SK-N-SH (cell line): ENCODE measurements around the gene CFAP251. TPM values are rescaled to one million over a fixed set of nuclear protein-coding genes. Genes with fewer than 3 reads are reported as not detected.
"Not testable (repeated sequence)": the region's sequence is repeated elsewhere in the genome, so short reads cannot be mapped to it uniquely, and the experiment has no call there.

Source experiments
- CTCF ChIA-PET: fragments of 300-600, 350-600 bp; formaldehyde crosslinking; extraction: SDS; loops from one replicate; lab custom pipeline; 2021; lab: Yijun Ruan, JAX
- POLR2A ChIA-PET: fragments of 350-600 bp; sonication (Branson Sonifier 250); formaldehyde crosslinking; extraction: SDS; loops from one replicate; lab custom pipeline; 2020; ENCODE audit warnings: antibody characterized with exemption, inconsistent platforms; lab: Yijun Ruan, JAX
- DNase-seq: peaks from one replicate; pipeline ENCODE4 v3.0.0; 2012
- H2AFZ ChIP-seq: fragments of 200-600 bp; sonication (generic); 2 replicates; pipeline ENCODE4 v1.8.1; 2016; ENCODE audit warnings: antibody characterized with exemption, mild to moderate bottlenecking, low read depth
- H3F3A ChIP-seq: fragments of 200-600 bp; sonication (generic); replicated peaks from 2 replicates; pipeline ENCODE3; 2016; ENCODE audit warnings: antibody characterized with exemption, mild to moderate bottlenecking; ENCODE audit not compliant: insufficient read depth
- H3K27ac ChIP-seq, 2 experiments: fragments of 200-500 bp in 1 of 2; fragments of 200-600 bp in 1 of 2; sonication (Bioruptor generic) in 1 of 2; sonication (generic), shearing (Covaris generic) in 1 of 2; 2 replicates each; pipeline versions ENCODE4 v1.5.1 to v1.6.1; 2014 to 2016; ENCODE audit warnings: low read depth in 2 of 2, inconsistent platforms in 1 of 2, low read length in 1 of 2, mild to moderate bottlenecking in 1 of 2, mixed read lengths in 1 of 2
- H3K27me3 ChIP-seq: fragments of 200-600 bp; sonication (generic), shearing (Covaris generic); 2 replicates; pipeline ENCODE4 v1.6.1; 2016; ENCODE audit warnings: mixed run types; ENCODE audit not compliant: insufficient read depth
- H3K36me3 ChIP-seq, 2 experiments: fragments of 200-500 bp in 1 of 2; fragments of 200-600 bp in 1 of 2; sonication (Bioruptor generic) in 1 of 2; sonication (generic) in 1 of 2; replicated peaks in 1 of 2; 2 replicates each; pipeline versions ENCODE3 to v1.5.1; 2014 to 2016; ENCODE audit warnings: low read length in 1 of 2, mild to moderate bottlenecking in 1 of 2; ENCODE audit not compliant: insufficient read depth in 2 of 2, control insufficient read depth in 1 of 2
- H3K4me1 ChIP-seq, 2 experiments: fragments of 200-500 bp in 1 of 2; fragments of 200-600 bp in 1 of 2; sonication (Bioruptor generic) in 1 of 2; sonication (generic), shearing (Covaris generic) in 1 of 2; 2 replicates each; pipeline versions ENCODE4 v1.5.1 to v1.6.1; 2014 to 2016; ENCODE audit warnings: low read depth in 1 of 2, low read length in 1 of 2, mixed run types in 1 of 2; ENCODE audit not compliant: insufficient read depth in 2 of 2, control insufficient read depth in 1 of 2
- H3K4me2 ChIP-seq: fragments of 200-600 bp; sonication (generic), shearing (Covaris generic); 2 replicates; pipeline ENCODE4 v1.6.1; 2017; ENCODE audit warnings: mixed run types
- H3K4me3 ChIP-seq, 2 experiments: fragments of 200-500 bp in 1 of 2; fragments of 200-600 bp in 1 of 2; sonication (Bioruptor generic) in 1 of 2; sonication (generic), shearing (Covaris generic) in 1 of 2; 2 replicates each; pipeline versions ENCODE4 v1.5.1 to v1.8.1; 2014 to 2016; ENCODE audit warnings: low read depth in 2 of 2, inconsistent platforms in 1 of 2, low read length in 1 of 2, mild to moderate bottlenecking in 1 of 2, mixed read lengths in 1 of 2, moderate library complexity in 1 of 2
- H3K79me2 ChIP-seq: fragments of 200-600 bp; sonication (generic); 2 replicates; pipeline ENCODE4 v1.8.1; 2017; ENCODE audit warnings: mild to moderate bottlenecking; ENCODE audit not compliant: insufficient read depth
- H3K9ac ChIP-seq: fragments of 200-600 bp; sonication (generic); 2 replicates; pipeline ENCODE4 v1.6.1; 2017; ENCODE audit warnings: mixed run types
- H3K9me2 ChIP-seq: fragments of 200-600 bp; sonication (generic); 2 replicates; pipeline ENCODE4 v1.6.1; 2017; ENCODE audit warnings: mixed run types
- H3K9me3 ChIP-seq: fragments of 200-600 bp; sonication (generic); 2 replicates; pipeline ENCODE4 v1.6.1; 2017; ENCODE audit warnings: mixed run types, mild to moderate bottlenecking, moderate library complexity
- H4K20me1 ChIP-seq: fragments of 200-600 bp; sonication (generic); 2 replicates; pipeline ENCODE4 v1.6.1; 2017; ENCODE audit warnings: mild to moderate bottlenecking, mixed run types; ENCODE audit not compliant: insufficient read depth
- EZH2phosphoT487 ChIP-seq: fragments of 200-600 bp; sonication (generic); IDR thresholded peaks from 2 replicates; pipeline ENCODE4 v1.6.1; 2017; ENCODE audit warnings: low read depth, mixed run types, mild to moderate bottlenecking, antibody characterized with exemption, moderate library complexity, borderline replicate concordance
- NFIC ChIP-seq: IDR thresholded peaks from 2 replicates; pipeline ENCODE4 v1.4.0; 2012; ENCODE audit warnings: borderline replicate concordance
- RCOR1 ChIP-seq: fragments of 150-350 bp; IDR thresholded peaks from 2 replicates; pipeline ENCODE4 v1.6.1; 2017; ENCODE audit warnings: antibody characterized with exemption, low read length
- TEAD4 ChIP-seq: IDR thresholded peaks from 2 replicates; pipeline ENCODE4 v1.4.0; 2012; ENCODE audit warnings: mild to moderate bottlenecking, borderline replicate concordance; ENCODE audit not compliant: insufficient read depth
- WGBS: methylation state at CpG from one replicate; pipeline ENCODE4 v1.1.6; 2017; ENCODE audit warnings: low lambda C conversion rate; 5-methylcytosine and 5-hydroxymethylcytosine counted together
- polyA plus RNA-seq, 3 experiments: library from polyadenylated mRNA; depleted of rRNA; stranded (reverse); fragments of >200 nt; gene quantifications; 2 replicates each; pipeline ENCODE4 v1.2.3, GENCODE V29; 2012
- TF ChIP-seq, protein P1 (sequence below): IDR thresholded peaks from 2 replicates; pipeline ENCODE4 v1.4.0; 2012; ENCODE audit warnings: low read depth, borderline replicate concordance
- TF ChIP-seq, protein P2 (sequence below): fragments of 150-350 bp; IDR thresholded peaks from 2 replicates; pipeline ENCODE4 v1.6.1; 2016; ENCODE audit warnings: mild to moderate bottlenecking, low read depth, low read length

CFAP251 gene
- polyA plus RNA-seq, 1 of the 3 experiments (the other 2 are of a cell fraction), result 5.7 TPM

DNA sequence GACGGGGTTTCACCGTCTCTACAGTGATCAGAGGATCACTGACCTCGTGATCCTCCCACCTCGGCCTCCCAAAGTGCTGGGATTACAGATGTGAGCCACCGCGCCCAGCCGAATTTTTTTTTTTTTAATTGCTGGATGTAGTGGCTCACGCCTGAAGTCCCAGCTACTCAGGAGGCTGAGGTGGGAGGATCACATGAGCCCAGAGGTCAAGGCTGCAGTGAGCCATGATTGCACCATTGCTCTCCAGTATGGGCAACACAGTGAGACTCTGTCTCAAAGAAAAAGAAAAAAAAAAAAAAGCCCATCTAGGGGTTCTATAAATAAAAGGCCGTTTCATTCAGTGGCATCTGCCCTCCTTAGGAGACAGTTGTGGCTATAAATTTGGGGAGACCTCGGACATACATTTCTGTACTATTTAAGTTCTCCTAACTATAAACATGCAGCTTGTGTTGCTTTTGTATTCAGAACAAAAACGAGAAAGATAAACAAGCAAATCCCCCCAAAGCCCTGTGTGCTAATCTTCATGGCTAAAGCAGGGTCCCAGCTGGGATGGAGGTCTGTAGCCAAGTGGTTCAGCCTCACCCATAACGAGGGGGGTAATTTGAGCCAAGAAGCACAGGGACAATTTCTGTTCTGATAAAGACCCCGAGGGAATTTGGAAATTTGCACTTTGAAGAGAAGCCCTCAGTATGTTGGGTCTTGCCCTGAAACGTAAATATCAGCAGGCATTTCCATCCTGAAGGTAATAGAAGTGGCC lies 68.3 kb downstream of the CFAP251 start:
- Histone ChIP-seq H3F3A (peaks cover 13% of the 10 kb centered on the region), H3K79me2 (no peaks in the 10 kb centered on the region), H2AFZ (no peak overlapping the region), H4K20me1 (no peaks in the 10 kb centered on the region), H3K36me3 (no peaks in the 10 kb centered on the region), H3K9ac (no peak overlapping the region), H3K27ac (no peak overlapping the region), H3K27me3 (no peaks in the 10 kb centered on the region), H3K9me3 (no peaks in the 10 kb centered on the region), H3K9me2 (no peaks in the 10 kb centered on the region), H3K4me1 (peaks cover 0 to 7% of the 10 kb centered on the region in 2 experiments; a peak in 1 of 4 replicates), H3K4me3 (no peak overlapping the region), H3K4me2 (no peak overlapping the region)
- 88% methylated on average over 14 of the region's 14 CpGs for WGBS
- no peak for TF ChIP-seq NFIC
- no peak for DNase-seq
- CTCF ChIA-PET, result no interaction called here
- POLR2A ChIA-PET, result no interaction called here

DNA sequence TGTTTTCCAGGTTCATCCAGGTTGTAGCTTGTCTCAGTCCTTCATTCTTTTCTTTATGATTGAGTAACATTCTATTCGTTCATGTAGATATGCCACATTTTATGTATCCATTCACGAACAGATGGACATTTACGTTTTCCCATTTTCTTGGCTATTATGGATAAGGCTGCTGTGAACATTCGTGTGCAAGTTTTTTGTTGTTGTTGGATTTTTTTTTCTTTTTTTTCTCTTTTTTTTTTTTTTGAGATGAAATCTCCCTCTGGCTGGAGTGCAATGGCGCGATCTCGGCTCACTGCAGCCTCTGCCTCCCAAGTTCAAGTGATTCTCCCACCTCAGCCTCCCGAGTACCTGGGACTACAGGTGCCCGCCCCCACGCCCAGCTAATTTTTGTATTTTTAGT lies 70.1 kb downstream of the CFAP251 start:
- H4K20me1 ChIP-seq, H3K27me3 ChIP-seq, H3K9me3 ChIP-seq, H3K36me3 ChIP-seq, H3K4me1 ChIP-seq, H2AFZ ChIP-seq, CTCF ChIA-PET, H3K9ac ChIP-seq, H3K79me2 ChIP-seq, H3K9me2 ChIP-seq, DNase-seq, H3K27ac ChIP-seq, H3K4me2 ChIP-seq, H3K4me3 ChIP-seq, POLR2A ChIA-PET: not testable (repeated sequence)
- peaks cover 21% of the 10 kb centered on the region for H3F3A ChIP-seq
- WGBS, result 95% methylated on average over 10 of the region's 10 CpGs

DNA sequence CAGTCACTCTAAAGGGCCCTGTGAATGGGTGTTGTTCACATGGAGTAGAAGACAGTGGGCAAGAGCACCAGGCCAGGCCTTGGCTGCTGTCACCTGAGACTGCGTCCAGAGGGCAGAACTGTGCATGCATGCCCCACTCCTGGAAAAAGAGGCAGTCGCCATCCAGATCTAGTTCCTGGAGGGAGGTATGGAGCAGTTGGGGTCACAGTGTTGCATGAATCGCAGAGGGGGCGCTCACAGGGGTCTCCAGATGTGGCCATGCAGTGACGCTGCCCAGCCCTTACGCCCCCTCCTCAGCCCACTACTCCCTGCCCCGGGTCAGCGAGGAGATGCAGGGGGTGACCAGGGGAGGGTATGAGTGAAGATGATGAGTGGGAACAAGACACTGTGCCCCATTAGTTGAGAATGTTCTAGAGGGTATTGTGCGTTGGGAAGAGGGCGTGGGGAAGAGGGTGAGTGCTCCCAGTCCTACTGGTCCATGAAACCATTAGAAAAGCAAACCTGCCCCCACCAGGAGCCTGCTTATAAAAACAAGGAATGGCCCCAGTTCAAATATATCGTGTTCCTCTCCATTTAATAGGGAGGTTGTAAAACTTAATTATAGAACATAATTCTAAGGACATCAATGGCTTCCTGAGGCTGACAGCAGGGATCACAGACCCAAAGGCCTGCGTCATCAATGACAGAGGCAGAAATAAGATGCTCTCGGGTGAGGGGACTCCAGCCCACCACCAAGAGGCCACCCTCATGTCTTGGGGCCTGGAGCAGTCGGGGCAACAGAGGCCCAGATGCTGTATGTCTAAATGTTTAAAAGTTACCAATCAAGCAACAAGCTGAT lies 71.1 kb downstream of the CFAP251 start:
- no peak overlapping the region for H3K9ac ChIP-seq
- H3K9me3 ChIP-seq, result no peaks in the 10 kb centered on the region
- no peak for DNase-seq
- H3K4me3 ChIP-seq, result no peak overlapping the region
- H3K36me3 ChIP-seq, result no peaks in the 10 kb centered on the region
- no peak overlapping the region for H3K27ac ChIP-seq
- ChIA-PET CTCF (no interaction called here), POLR2A (no interaction called here)
- H3F3A ChIP-seq, result peaks cover 21% of the 10 kb centered on the region
- no peaks in the 10 kb centered on the region for H3K27me3 ChIP-seq
- no peaks in the 10 kb centered on the region; a peak in 1 of 4 replicates for H3K4me1 ChIP-seq
- no peaks in the 10 kb centered on the region for H4K20me1 ChIP-seq
- H2AFZ ChIP-seq, result no peak overlapping the region
- H3K4me2 ChIP-seq, result no peak overlapping the region
- no peaks in the 10 kb centered on the region for H3K79me2 ChIP-seq
- 95% methylated on average over 12 of the region's 14 CpGs for WGBS
- no peaks in the 10 kb centered on the region for H3K9me2 ChIP-seq
- TF ChIP-seq, protein P1, sequence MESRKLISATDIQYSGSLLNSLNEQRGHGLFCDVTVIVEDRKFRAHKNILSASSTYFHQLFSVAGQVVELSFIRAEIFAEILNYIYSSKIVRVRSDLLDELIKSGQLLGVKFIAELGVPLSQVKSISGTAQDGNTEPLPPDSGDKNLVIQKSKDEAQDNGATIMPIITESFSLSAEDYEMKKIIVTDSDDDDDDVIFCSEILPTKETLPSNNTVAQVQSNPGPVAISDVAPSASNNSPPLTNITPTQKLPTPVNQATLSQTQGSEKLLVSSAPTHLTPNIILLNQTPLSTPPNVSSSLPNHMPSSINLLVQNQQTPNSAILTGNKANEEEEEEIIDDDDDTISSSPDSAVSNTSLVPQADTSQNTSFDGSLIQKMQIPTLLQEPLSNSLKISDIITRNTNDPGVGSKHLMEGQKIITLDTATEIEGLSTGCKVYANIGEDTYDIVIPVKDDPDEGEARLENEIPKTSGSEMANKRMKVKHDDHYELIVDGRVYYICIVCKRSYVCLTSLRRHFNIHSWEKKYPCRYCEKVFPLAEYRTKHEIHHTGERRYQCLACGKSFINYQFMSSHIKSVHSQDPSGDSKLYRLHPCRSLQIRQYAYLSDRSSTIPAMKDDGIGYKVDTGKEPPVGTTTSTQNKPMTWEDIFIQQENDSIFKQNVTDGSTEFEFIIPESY, result no peak
- TF ChIP-seq EZH2phosphoT487 (no peak), RCOR1 (no peak), TEAD4 (no peak)
- TF ChIP-seq, protein P2, sequence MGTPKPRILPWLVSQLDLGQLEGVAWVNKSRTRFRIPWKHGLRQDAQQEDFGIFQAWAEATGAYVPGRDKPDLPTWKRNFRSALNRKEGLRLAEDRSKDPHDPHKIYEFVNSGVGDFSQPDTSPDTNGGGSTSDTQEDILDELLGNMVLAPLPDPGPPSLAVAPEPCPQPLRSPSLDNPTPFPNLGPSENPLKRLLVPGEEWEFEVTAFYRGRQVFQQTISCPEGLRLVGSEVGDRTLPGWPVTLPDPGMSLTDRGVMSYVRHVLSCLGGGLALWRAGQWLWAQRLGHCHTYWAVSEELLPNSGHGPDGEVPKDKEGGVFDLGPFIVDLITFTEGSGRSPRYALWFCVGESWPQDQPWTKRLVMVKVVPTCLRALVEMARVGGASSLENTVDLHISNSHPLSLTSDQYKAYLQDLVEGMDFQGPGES, result no peak
